K562 (cell line): ENCODE measurements around the gene CDCA4. TPM values are rescaled to one million over a fixed set of nuclear protein-coding genes. Genes with fewer than 3 reads are reported as not detected.
A peak's percentile ranks its signal among the peaks of the same experiment; 100 is the strongest.

Experiments used
- ESRRA ChIP-seq: fragments of 450-650 bp; IDR thresholded peaks from 2 replicates; pipeline ENCODE4 v1.6.1; 2014; ENCODE audit warnings: low read depth, mild to moderate bottlenecking, moderate library complexity, borderline replicate concordance
- KAT7 ChIP-seq: sonication (generic); formaldehyde crosslinking; IDR thresholded peaks from 2 replicates; pipeline ENCODE4 v1.8.0; 2022; ENCODE audit warnings: missing genetic modification reagents, mild to moderate bottlenecking, borderline replicate concordance
- POLR2G ChIP-seq: fragments of 200-400 bp; formaldehyde crosslinking; IDR thresholded peaks from 2 replicates; pipeline ENCODE4 v1.6.1; 2017; ENCODE audit warnings: low read depth, mild to moderate bottlenecking, antibody characterized with exemption, low read length, moderate library complexity
- TCF7L2 ChIP-seq: fragments of 150-350 bp; IDR thresholded peaks from 2 replicates; pipeline ENCODE4 v1.6.1; 2016; ENCODE audit warnings: low read depth, mild to moderate bottlenecking, low read length, moderate library complexity
- ZFX ChIP-seq: sonication (generic); formaldehyde crosslinking; IDR thresholded peaks from 2 replicates; pipeline ENCODE4 v1.8.0; 2022; ENCODE audit warnings: mild to moderate bottlenecking, missing genetic modification reagents, moderate library complexity
- ZNF766 ChIP-seq: fragments of 200-800 bp; sonication (Bioruptor generic); conservative IDR thresholded peaks from 2 replicates; pipeline ENCODE4 v1.6.1; 2016; ENCODE audit warnings: missing genetic modification characterization, missing compliant biosample characterization
- polyA plus RNA-seq, 8 experiments: library from polyadenylated mRNA; depleted of rRNA in 4 of 8; stranded (reverse) in 5 of 8; unstranded in 3 of 8; fragments of >200 nt; fragmentation: Nextera tagmentation in 2 of 8; fragmentation: Illumina TruSeq in 1 of 8; extraction: Ambion mirVana in 2 of 8; extraction: Trizol in 1 of 8; gene quantifications; 2 replicates each; pipeline versions ENCODE4 v1.2.1 to v1.2.3, GENCODE V29; 2011 to 2014; ENCODE audit warnings: inconsistent platforms in 1 of 8, missing spikeins in 1 of 8
- total RNA-seq, 7 experiments: library from RNA; depleted of rRNA in 6 of 7; stranded (reverse); fragments of >200 nt in 6 of 7; fragmentation: Illumina TruSeq in 2 of 7; extraction: Trizol in 2 of 7; gene quantifications; 2 replicates each; pipeline versions ENCODE4 v1.2.1 to v1.2.3, GENCODE V29; 2011 to 2021; ENCODE audit warnings: low replicate concordance in 1 of 7
- TF ChIP-seq, protein P1 (sequence below), 2 experiments: fragments of 450-650 bp in 1 of 2; sonication (generic) in 1 of 2; formaldehyde crosslinking in 1 of 2; IDR thresholded peaks in 1 of 2; conservative IDR thresholded peaks in 1 of 2; 2 replicates each; pipeline versions ENCODE4 v1.6.1 to v1.8.1; 2016 to 2023; ENCODE audit warnings: mild to moderate bottlenecking in 2 of 2, moderate library complexity in 2 of 2, inconsistent platforms in 1 of 2, missing genetic modification reagents in 1 of 2
- TF ChIP-seq, protein P2 (sequence below): fragments of 200-800 bp; sonication (Bioruptor generic); IDR thresholded peaks from 2 replicates; pipeline ENCODE4 v1.6.1; 2017; ENCODE audit warnings: missing genetic modification characterization, missing compliant biosample characterization

CDCA4 gene
- total and polyA plus RNA-seq, 9 of the 15 experiments (the other 6 are each of a cell fraction or from before 2014, with no cell fraction given) = 6.6 to 44.2 (median 23.0) TPM

DNA sequence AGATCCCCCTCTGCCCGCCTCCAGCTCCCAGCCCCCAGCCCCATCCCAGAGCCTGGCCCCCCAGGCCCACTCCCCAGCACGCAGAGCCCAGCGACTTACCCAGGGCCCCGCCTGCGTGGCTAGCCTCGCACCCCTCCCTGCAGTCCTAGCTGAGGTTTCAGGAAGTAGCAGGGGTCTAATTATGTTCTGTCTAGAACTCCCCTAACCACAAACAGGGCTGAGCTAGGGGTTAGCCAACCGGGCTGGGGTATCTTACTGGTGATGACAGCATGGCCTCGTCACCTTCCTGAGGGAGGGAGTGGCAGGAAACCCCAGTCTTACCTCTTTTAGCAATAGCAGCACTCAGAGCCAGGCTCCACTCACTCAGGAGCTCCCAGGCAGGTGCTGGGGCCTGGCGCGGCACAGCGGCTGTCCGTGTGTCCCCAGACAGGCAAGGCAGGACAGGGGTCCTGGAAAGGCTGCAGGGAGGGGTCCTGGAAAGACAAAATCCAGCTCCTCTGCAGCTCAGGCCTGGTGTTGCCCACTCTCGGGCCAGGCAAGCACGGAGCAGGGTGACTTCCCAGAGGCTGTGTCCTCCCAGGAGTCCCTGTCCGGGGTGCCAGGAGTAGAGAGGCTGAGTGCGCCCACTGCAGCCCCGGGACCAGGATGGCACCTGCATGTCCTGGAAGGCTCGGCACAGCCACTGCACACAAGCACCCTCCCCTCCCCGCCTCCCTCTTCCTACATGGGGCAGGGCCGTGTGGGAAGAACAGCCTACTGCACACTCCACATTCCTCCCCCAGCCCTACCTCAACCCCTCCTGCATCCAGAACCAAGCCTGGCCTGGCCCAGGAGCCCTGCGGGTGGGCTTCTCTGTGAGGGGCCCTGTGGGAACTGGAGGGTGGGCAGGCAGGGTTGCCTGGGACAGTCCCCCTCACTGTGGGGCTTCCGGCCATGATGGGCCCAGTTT lies 44.7 kb upstream of the CDCA4 start, which contains the start of gene GPR132 (continued):
- TF ChIP-seq, protein P1, sequence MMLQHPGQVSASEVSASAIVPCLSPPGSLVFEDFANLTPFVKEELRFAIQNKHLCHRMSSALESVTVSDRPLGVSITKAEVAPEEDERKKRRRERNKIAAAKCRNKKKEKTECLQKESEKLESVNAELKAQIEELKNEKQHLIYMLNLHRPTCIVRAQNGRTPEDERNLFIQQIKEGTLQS (IDR thresholded peaks at IDR 0.05) = peak; percentile 19; the same call in 1 of the 2 replicates
- TF ChIP-seq, protein P1 (CRISPR knock-in tag; conservative IDR thresholded peaks at IDR 0.05) = no peak
- peak; percentile 41 for TF ChIP-seq ZFX (CRISPR knock-in tag)
- no peak for TF ChIP-seq TCF7L2
- 0 out of 2 replicates have a peak, but pooled peaks have one; percentile 23 for TF ChIP-seq ZNF766 (CRISPR knock-in tag)
- TF ChIP-seq, protein P2, sequence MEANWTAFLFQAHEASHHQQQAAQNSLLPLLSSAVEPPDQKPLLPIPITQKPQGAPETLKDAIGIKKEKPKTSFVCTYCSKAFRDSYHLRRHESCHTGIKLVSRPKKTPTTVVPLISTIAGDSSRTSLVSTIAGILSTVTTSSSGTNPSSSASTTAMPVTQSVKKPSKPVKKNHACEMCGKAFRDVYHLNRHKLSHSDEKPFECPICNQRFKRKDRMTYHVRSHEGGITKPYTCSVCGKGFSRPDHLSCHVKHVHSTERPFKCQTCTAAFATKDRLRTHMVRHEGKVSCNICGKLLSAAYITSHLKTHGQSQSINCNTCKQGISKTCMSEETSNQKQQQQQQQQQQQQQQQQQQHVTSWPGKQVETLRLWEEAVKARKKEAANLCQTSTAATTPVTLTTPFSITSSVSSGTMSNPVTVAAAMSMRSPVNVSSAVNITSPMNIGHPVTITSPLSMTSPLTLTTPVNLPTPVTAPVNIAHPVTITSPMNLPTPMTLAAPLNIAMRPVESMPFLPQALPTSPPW (CRISPR knock-in tag) = peak; percentile 74
- TF ChIP-seq POLR2G = 0 out of 2 replicates have a peak, but pooled peaks have one; percentile 22
- peak; percentile 37; the same call in 1 of the 2 replicates for TF ChIP-seq ESRRA
- TF ChIP-seq KAT7 (CRISPR knock-in tag) = 0 out of 2 replicates have a peak, but pooled peaks have one; percentile 32
- TF ChIP-seq, all 486 proteins: peak for 9
